Activated CD4-positive, alpha-beta memory T cell treated with anti-CD3 and anti-CD28 coated beads, Interleukin-2, amount 10 ng/mL, durations not matched to agents 7 days and 5 days (primary cell): Measurements from ENCODE around the gene UMAD1. TPM values are rescaled to one million over a fixed set of nuclear protein-coding genes. Genes with fewer than 3 reads are reported as not detected.

Experiments
- CTCF ChIA-PET: fragments of 350-600 bp; sonication (Branson Sonifier 250); formaldehyde crosslinking; loops from one replicate; lab custom pipeline; 2021; ENCODE audit warnings: antibody characterized with exemption, inconsistent platforms; lab: Charles Lee
- POLR2A ChIA-PET: fragments of 350-600 bp; sonication (Branson Sonifier 250); formaldehyde crosslinking; loops from one replicate; lab custom pipeline; 2021; ENCODE audit warnings: antibody characterized with exemption; lab: Charles Lee
- DNase-seq: peaks from one replicate; pipeline ENCODE4 v3.0.0-alpha.2; 2020
- H3K27ac Mint-ChIP-seq: one replicate; pipeline ENCODE4 v1.8.0; 2021; ENCODE audit warnings: mild to moderate bottlenecking, mixed read lengths
- H3K27me3 Mint-ChIP-seq: one replicate; pipeline ENCODE4 v1.8.0; 2021; ENCODE audit warnings: mixed read lengths
- H3K36me3 Mint-ChIP-seq: one replicate; pipeline ENCODE4 v1.8.0; 2021; ENCODE audit warnings: low read depth, mixed read lengths
- H3K4me1 Mint-ChIP-seq: one replicate; pipeline ENCODE4 v1.8.0; 2021; ENCODE audit warnings: mixed read lengths
- H3K4me3 Mint-ChIP-seq: one replicate; pipeline ENCODE4 v1.8.0; 2021; ENCODE audit warnings: mild to moderate bottlenecking, mixed read lengths
- H3K9me3 Mint-ChIP-seq: one replicate; pipeline ENCODE4 v1.8.0; 2021; ENCODE audit warnings: mixed read lengths
- total RNA-seq, 2 experiments: library from RNA; stranded (reverse); gene quantifications; one replicate each; pipeline ENCODE4 v1.2.3, GENCODE V29; 2021

The UMAD1 gene
- total RNA-seq, 2 experiments from 2014 or later: 16.1 to 16.7 TPM

DNA sequence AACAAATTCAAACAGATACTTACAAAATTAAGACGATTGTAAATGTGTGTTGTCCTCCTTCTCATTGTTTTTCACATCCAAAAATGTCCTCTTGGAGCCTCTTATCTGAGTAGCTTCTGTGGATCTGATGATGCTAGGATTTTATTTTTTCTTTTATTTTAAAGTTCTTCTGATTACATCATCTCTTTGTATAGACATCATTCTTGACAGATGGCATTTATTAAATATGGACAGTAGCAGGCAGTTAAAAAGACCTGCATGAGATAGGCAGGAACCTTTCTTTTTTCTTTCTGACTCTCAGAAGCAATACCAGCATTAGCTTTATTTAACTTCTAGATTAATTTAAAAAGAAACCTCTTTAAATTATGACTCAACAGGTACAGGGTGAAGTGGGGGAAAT, 77.9 kb downstream of the UMAD1 start, which contains the start of gene RPA3:
TSS of gene RPA3 (minus strand) at position 116 of the 400 bp plus-strand sequence. CDS start 78,189 bp downstream, outside the sequence.
- ChIA-PET CTCF (interaction anchor here (2.5 kb wide), 1 partner anchor 37 kb away, joined by 10 read pairs; no protein-coding TSS in a partner anchor), POLR2A (interaction anchor here (1.3 to 1.9 kb wide), 3 partner anchors 77 to 251 kb away, joined by 3 to 5 read pairs (median 5); partner anchors contain the start of gene UMAD1)
- Mint-ChIP-seq H3K4me3 (no peak within 1 kb of the TSS), H3K36me3 (peaks cover 8% of the 10 kb centered on the region), H3K4me1 (peaks cover 17% of the 10 kb centered on the region), H3K27ac (no peak within 1 kb of the TSS), H3K9me3 (peaks cover 3% of the 10 kb centered on the region), H3K27me3 (no peaks in the 10 kb centered on the region)
- no peak for DNase-seq

- Mint-ChIP-seq H3K4me3 (no peak overlapping the region), H3K9me3 (peaks cover 3% of the 10 kb centered on the region), H3K36me3 (peaks cover 8% of the 10 kb centered on the region), H3K27me3 (no peaks in the 10 kb centered on the region), H3K4me1 (peaks cover 17% of the 10 kb centered on the region), H3K27ac (no peak overlapping the region)
- ChIA-PET CTCF (interaction anchor here (1.0 to 2.5 kb wide), 2 partner anchors 38 to 471 kb away, joined by 4 to 10 read pairs; no protein-coding TSS in a partner anchor), POLR2A (interaction anchor here (1.2 to 1.9 kb wide), 4 partner anchors 20 to 251 kb away, joined by 3 to 5 read pairs (median 4); partner anchors contain the start of gene UMAD1)
- DNase-seq: peak; percentile 44
Observed at GRCh38 chr7:7719236-7719635, 78.7 kb downstream of the UMAD1 start.

DNA sequence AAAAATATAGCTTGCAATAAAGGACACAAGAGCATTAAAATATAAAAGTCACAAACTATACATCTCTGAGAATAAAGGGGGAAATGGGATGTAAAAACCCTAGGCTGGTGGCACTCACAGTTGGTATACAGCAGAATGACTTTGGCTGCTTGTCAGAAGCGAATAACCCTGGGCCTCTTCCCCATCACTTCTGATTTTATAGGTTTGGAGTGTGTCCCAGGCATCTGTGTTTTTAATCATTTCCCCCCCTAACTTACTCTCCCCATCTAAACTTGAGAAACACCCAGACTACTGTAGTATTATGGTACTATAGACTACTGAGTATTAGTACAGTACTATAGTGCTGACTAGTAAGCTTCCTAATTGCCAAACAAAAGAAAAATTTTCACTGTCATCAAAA, 79.6 kb downstream of the UMAD1 start:
- DNase-seq: no peak
- no peak overlapping the region for H3K4me3 Mint-ChIP-seq
- peaks cover 8% of the 10 kb centered on the region for H3K36me3 Mint-ChIP-seq
- peaks cover 17% of the 10 kb centered on the region for H3K4me1 Mint-ChIP-seq
- CTCF ChIA-PET: interaction anchor here (2.5 kb wide), 1 partner anchor 39 kb away, joined by 10 read pairs; no protein-coding TSS in a partner anchor
- POLR2A ChIA-PET: interaction anchor here (1.2 to 1.9 kb wide), 2 partner anchors 19 to 79 kb away, joined by 3 to 5 read pairs; partner anchors contain the start of gene UMAD1
- H3K27ac Mint-ChIP-seq: no peak overlapping the region
- H3K9me3 Mint-ChIP-seq: peaks cover 3% of the 10 kb centered on the region
- no peaks in the 10 kb centered on the region for H3K27me3 Mint-ChIP-seq

- Mint-ChIP-seq H3K4me3 (no peak overlapping the region), H3K27me3 (no peaks in the 10 kb centered on the region), H3K4me1 (peaks cover 17% of the 10 kb centered on the region), H3K36me3 (peaks cover 8% of the 10 kb centered on the region), H3K27ac (no peak overlapping the region), H3K9me3 (peaks cover 3% of the 10 kb centered on the region)
- no peak for DNase-seq
- POLR2A ChIA-PET: no interaction called here
- CTCF ChIA-PET: interaction anchor here (1.1 kb wide), 1 partner anchor 40 kb away, joined by 3 read pairs; no protein-coding TSS in a partner anchor
Observed at GRCh38 chr7:7720750-7721621, 80.4 kb downstream of the UMAD1 start.

GRCh38 chr7:7731732-7732131, 91.2 kb downstream of the UMAD1 start:
- no peaks in the 10 kb centered on the region for H3K36me3 Mint-ChIP-seq
- POLR2A ChIA-PET: no interaction called here
- no peaks in the 10 kb centered on the region for H3K9me3 Mint-ChIP-seq
- DNase-seq: no peak
- H3K4me3 Mint-ChIP-seq: no peak overlapping the region
- CTCF ChIA-PET: interaction anchor here (0.7 kb wide), 1 partner anchor 31 kb away, joined by 3 read pairs; no protein-coding TSS in a partner anchor
- peaks cover 2% of the 10 kb centered on the region for H3K4me1 Mint-ChIP-seq
- no peak overlapping the region for H3K27ac Mint-ChIP-seq
- H3K27me3 Mint-ChIP-seq: no peaks in the 10 kb centered on the region

DNA sequence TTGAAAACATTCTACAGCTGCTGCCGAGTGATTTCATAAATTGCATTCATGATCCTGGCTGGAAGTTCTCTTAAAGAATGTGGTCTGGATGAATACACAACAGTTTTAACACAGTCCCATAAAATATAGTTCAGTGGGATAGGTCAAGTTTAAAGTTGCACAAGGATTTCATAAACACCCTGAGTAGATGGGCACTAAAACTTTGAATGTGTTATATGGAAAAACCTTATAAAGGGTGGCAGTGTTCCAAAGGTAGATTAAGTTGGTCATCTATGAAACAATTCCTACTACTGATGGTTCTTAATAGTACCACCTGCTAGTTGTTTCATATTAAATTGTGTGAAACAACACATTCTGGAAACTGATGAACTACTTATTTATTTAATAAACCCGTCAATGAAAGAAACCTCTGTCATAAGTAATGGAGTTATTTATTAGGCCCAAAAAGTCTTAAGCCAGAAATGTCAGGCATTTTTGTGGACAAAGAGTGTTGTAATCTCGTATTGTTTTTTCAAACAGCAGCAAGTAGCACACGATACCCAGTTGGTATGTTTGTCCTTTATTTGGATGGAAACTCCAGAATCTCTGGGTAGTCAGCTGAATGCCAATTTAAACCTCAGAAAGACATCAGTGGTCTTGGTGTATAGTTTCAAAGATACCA, 92.2 kb downstream of the UMAD1 start:
- DNase-seq: no peak
- no peaks in the 10 kb centered on the region for H3K27me3 Mint-ChIP-seq
- peaks cover 2% of the 10 kb centered on the region for H3K4me1 Mint-ChIP-seq
- no peaks in the 10 kb centered on the region for H3K36me3 Mint-ChIP-seq
- no peaks in the 10 kb centered on the region for H3K9me3 Mint-ChIP-seq
- POLR2A ChIA-PET: no interaction called here
- H3K4me3 Mint-ChIP-seq: no peak overlapping the region
- CTCF ChIA-PET: no interaction called here
- H3K27ac Mint-ChIP-seq: no peak overlapping the region

GRCh38 chr7:7736671-7737070, 96.1 kb downstream of the UMAD1 start:
- H3K4me1 Mint-ChIP-seq: peaks cover 8% of the 10 kb centered on the region
- ChIA-PET POLR2A (no interaction called here), CTCF (no interaction called here)
- H3K9me3 Mint-ChIP-seq: no peaks in the 10 kb centered on the region
- H3K4me3 Mint-ChIP-seq: no peak overlapping the region
- no peaks in the 10 kb centered on the region for H3K36me3 Mint-ChIP-seq
- H3K27ac Mint-ChIP-seq: no peak overlapping the region
- H3K27me3 Mint-ChIP-seq: no peaks in the 10 kb centered on the region
- no peak for DNase-seq

DNA sequence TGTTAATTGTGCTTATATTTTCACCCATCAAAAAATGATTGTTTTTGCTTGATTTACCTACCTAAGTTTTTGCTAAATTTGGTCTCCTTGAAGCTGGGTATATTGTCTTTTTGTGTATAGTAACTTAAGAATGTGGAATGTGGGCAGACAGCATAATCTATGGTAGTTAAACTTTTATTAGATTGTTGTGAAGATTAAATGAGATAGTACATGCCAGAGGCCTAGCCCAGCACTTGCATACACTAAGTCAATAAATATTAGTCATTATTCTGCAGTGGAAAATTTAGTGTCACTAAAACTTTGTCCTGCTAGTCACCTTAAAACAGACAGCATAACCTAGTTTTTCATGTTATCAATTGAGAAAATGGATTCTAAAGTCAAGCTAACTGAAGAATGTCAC, 97.1 kb downstream of the UMAD1 start:
- H3K27ac Mint-ChIP-seq: no peak overlapping the region
- H3K9me3 Mint-ChIP-seq: no peaks in the 10 kb centered on the region
- H3K4me3 Mint-ChIP-seq: no peak overlapping the region
- DNase-seq: no peak
- POLR2A ChIA-PET: no interaction called here
- H3K27me3 Mint-ChIP-seq: no peaks in the 10 kb centered on the region
- H3K4me1 Mint-ChIP-seq: peaks cover 8% of the 10 kb centered on the region
- CTCF ChIA-PET: no interaction called here
- no peaks in the 10 kb centered on the region for H3K36me3 Mint-ChIP-seq

GRCh38 chr7:7738177-7738576, 97.6 kb downstream of the UMAD1 start:
- Mint-ChIP-seq H3K9me3 (no peaks in the 10 kb centered on the region), H3K27ac (no peak overlapping the region), H3K4me1 (peaks cover 8% of the 10 kb centered on the region), H3K36me3 (no peaks in the 10 kb centered on the region), H3K4me3 (no peak overlapping the region), H3K27me3 (no peaks in the 10 kb centered on the region)
- ChIA-PET CTCF (no interaction called here), POLR2A (no interaction called here)
- no peak for DNase-seq

DNA sequence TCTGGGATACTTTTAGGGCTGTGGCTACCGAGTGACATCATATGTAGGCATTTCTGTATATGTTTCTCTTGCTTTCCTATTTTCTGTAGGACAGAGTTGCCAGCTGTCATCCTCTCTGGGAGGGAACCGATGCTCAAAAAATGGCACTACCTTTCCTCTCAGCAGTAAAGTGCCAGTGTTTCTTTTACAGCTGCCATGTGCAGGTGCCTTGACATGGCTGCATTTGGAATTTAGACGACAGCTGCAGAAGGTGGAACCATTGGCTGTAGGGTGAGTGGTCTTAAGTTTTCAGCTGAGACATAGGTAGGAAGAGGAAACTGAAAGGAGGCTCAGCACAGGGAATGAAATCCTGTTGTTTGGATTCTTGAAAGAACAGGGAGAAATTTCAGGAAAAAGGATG, 98.1 kb downstream of the UMAD1 start:
- H3K4me1 Mint-ChIP-seq: peaks cover 8% of the 10 kb centered on the region
- H3K9me3 Mint-ChIP-seq: no peaks in the 10 kb centered on the region
- no peak overlapping the region for H3K27ac Mint-ChIP-seq
- H3K27me3 Mint-ChIP-seq: no peaks in the 10 kb centered on the region
- ChIA-PET POLR2A (interaction anchor here (1.0 kb wide), 1 partner anchor 19 kb away, joined by 3 read pairs; no protein-coding TSS in a partner anchor), CTCF (no interaction called here)
- no peaks in the 10 kb centered on the region for H3K36me3 Mint-ChIP-seq
- no peak for DNase-seq
- no peak overlapping the region for H3K4me3 Mint-ChIP-seq

GRCh38 chr7:7739204-7740036, 98.9 kb downstream of the UMAD1 start:
- Mint-ChIP-seq H3K36me3 (no peaks in the 10 kb centered on the region), H3K27me3 (no peaks in the 10 kb centered on the region), H3K27ac (no peak overlapping the region), H3K9me3 (no peaks in the 10 kb centered on the region), H3K4me1 (peaks cover 8% of the 10 kb centered on the region), H3K4me3 (no peak overlapping the region)
- ChIA-PET POLR2A (interaction anchor here (1.0 kb wide), 1 partner anchor 20 kb away, joined by 3 read pairs; no protein-coding TSS in a partner anchor), CTCF (no interaction called here)
- DNase-seq: no peak

GRCh38 chr7:7740037-7740355, 99.4 kb downstream of the UMAD1 start:
- H3K27me3 Mint-ChIP-seq: no peaks in the 10 kb centered on the region
- POLR2A ChIA-PET: no interaction called here
- H3K9me3 Mint-ChIP-seq: no peaks in the 10 kb centered on the region
- no peak overlapping the region for H3K27ac Mint-ChIP-seq
- H3K4me3 Mint-ChIP-seq: no peak overlapping the region
- DNase-seq: no peak
- H3K36me3 Mint-ChIP-seq: no peaks in the 10 kb centered on the region
- CTCF ChIA-PET: no interaction called here
- peaks cover 8% of the 10 kb centered on the region for H3K4me1 Mint-ChIP-seq
